Kidney epithelial cell (primary cell): ENCODE measurements around the gene GALNT3. TPM values are rescaled to one million over a fixed set of nuclear protein-coding genes. Genes with fewer than 3 reads are reported as not detected.

ENCODE experiments used
- DNase-seq: peaks from one replicate; pipeline ENCODE4 v3.0.0-alpha.2; 2010; ENCODE audit warnings: low read depth
- H3K27me3 ChIP-seq: 2 replicates; pipeline ENCODE4 v1.6.0; 2011; ENCODE audit warnings: low read length; ENCODE audit not compliant: control insufficient read depth, insufficient read depth
- H3K36me3 ChIP-seq: 2 replicates; pipeline ENCODE4 v1.5.1; 2011; ENCODE audit warnings: low read length; ENCODE audit not compliant: control insufficient read depth, insufficient read depth
- H3K4me3 ChIP-seq: 2 replicates; pipeline ENCODE4 v1.5.1; 2011; ENCODE audit warnings: low read depth, mild to moderate bottlenecking, control low read depth, low read length
- total RNA-seq: library from RNA; depleted of rRNA; stranded (reverse); fragments of >200 nt; gene quantifications from 2 replicates; pipeline ENCODE4 v1.2.3, GENCODE V29; 2015
- TF ChIP-seq, protein P1 (sequence below): IDR thresholded peaks from 2 replicates; pipeline ENCODE4 v1.5.1; 2011; ENCODE audit warnings: mild to moderate bottlenecking, moderate library complexity, low read length, control low read depth, inconsistent platforms; ENCODE audit not compliant: insufficient read depth, poor library complexity, severe bottlenecking

The GALNT3 gene
- total RNA-seq, 1 donor from 2014 or later: 22.9 TPM

DNA sequence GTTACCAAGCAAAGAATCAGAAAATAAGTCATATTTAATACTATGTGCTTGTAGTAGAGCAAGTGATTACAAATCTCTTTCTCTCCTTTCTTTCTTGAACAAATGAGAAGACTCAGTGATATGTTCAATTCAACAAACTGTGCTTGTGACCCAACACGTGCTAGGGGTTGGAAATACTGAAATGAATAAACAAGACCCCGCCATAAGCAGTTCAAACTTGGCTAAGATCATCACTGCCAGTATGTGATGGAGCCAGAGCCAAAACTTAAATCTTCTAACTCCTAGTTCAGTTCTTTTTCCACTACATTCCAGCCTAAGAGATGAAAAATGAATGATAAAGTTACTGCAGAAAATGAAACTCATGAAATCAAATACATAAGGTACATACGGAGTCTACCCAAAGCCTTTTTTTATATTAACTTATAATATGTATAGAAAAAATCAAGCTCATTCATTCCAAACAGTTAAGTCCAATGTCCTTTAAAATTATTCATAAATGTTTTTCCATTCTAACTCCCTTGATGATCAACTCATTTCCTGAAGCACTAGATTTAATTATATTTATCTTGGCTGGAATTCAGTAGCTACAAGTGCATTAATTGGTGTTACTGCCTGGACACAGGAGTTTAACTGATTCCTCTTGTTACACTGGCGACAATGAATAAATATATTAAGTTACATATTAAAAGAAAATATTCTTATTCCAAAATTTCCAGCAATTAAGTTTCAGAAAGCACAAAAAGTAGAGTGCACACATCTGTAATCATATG, 36.0 kb downstream of the GALNT3 start:
- Histone ChIP-seq H3K36me3 (no peaks in the 10 kb centered on the region), H3K4me3 (no peak overlapping the region), H3K27me3 (no peaks in the 10 kb centered on the region)
- TF ChIP-seq, protein P1, sequence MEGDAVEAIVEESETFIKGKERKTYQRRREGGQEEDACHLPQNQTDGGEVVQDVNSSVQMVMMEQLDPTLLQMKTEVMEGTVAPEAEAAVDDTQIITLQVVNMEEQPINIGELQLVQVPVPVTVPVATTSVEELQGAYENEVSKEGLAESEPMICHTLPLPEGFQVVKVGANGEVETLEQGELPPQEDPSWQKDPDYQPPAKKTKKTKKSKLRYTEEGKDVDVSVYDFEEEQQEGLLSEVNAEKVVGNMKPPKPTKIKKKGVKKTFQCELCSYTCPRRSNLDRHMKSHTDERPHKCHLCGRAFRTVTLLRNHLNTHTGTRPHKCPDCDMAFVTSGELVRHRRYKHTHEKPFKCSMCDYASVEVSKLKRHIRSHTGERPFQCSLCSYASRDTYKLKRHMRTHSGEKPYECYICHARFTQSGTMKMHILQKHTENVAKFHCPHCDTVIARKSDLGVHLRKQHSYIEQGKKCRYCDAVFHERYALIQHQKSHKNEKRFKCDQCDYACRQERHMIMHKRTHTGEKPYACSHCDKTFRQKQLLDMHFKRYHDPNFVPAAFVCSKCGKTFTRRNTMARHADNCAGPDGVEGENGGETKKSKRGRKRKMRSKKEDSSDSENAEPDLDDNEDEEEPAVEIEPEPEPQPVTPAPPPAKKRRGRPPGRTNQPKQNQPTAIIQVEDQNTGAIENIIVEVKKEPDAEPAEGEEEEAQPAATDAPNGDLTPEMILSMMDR: no peak
- DNase-seq: no peak

DNA sequence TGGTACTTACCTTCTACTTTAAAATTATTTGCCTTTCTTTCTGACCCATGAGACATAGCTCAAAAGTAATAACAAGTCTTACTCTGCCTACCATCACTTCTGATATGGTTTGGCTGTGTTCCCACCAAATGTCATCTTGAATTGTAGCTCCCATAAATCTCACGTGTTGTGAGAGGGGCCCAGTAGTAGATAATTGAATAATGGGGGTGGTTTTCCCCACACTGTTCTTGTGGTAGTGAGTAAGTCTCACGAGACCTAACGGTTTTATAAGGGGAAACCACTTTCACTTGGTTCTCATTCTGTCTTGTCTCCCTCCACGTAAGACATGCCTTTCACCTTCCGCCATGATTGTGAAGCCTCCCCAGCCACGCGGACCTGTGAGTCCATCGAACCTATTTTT, 47.5 kb downstream of the GALNT3 start:
- Histone ChIP-seq H3K27me3 (no peaks in the 10 kb centered on the region), H3K4me3 (no peak overlapping the region), H3K36me3 (no peaks in the 10 kb centered on the region)
- DNase-seq: no peak
- TF ChIP-seq, protein P1: no peak

DNA sequence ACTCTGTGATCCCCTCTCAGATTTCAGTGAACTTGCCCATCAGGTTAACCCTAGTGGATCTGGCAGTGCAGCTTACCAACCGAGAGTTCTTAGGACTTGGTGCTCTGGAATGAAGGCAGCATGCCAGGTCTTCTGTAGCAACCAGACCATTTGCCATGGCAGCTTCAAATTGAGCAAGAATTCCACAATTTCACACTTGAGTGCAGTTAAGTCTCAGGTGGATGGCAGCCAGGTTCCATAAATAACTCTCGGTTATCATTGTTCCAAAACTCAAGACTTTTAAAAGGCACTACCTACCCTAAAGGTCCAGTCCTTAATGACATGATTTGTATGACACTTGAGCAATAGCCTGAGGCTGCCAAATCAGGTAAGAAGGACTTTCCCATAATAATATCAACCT, 48.1 kb downstream of the GALNT3 start:
- TF ChIP-seq, protein P1: no peak
- peak; percentile 65 for DNase-seq
- Histone ChIP-seq H3K4me3 (no peak overlapping the region), H3K27me3 (no peaks in the 10 kb centered on the region), H3K36me3 (no peaks in the 10 kb centered on the region)

DNA sequence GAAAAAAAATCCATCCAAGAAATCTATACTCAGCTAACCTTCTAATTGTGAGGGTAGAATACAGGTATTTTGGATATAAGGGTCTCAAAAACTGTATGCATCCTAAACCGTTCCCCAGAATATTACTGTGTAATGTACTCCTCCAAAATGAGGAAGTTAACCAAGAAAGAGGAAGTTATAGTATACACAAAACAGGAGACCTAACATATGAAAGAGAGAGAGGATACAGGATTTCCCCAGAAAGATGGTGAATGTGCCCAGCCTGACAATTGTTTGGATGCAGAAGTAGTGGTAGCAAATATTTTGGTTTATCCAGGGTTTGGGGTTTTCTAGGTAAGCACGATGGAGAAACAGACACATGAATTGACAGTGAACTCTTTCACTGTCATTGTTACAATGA, 50.6 kb downstream of the GALNT3 start:
- no peaks in the 10 kb centered on the region for H3K27me3 ChIP-seq
- H3K4me3 ChIP-seq: no peak overlapping the region
- no peak for DNase-seq
- H3K36me3 ChIP-seq: no peaks in the 10 kb centered on the region
- TF ChIP-seq, protein P1: no peak

- TF ChIP-seq, protein P1: no peak
- DNase-seq: peak; percentile 5
- no peak overlapping the region for H3K4me3 ChIP-seq
Observed at GRCh38 chr2:165725421-165725820, 68.6 kb downstream of the GALNT3 start.

GRCh38 chr2:165720511-165720910, 73.5 kb downstream of the GALNT3 start:
- TF ChIP-seq, protein P1: no peak
- Histone ChIP-seq H3K36me3 (no peaks in the 10 kb centered on the region), H3K27me3 (no peaks in the 10 kb centered on the region), H3K4me3 (no peak overlapping the region)
- peak; percentile 23 for DNase-seq

More at GRCh38 chr2:165725421-165725820, 68.6 kb downstream of the GALNT3 start:
- Histone ChIP-seq H3K36me3 (no peaks in the 10 kb centered on the region), H3K27me3 (no peaks in the 10 kb centered on the region)
